ENCODE data around the gene SHLD3. TPM values are rescaled to one million over a fixed set of nuclear protein-coding genes. Genes with fewer than 3 reads are reported as not detected.
"Not testable (repeated sequence)": the region's sequence is repeated elsewhere in the genome, so short reads cannot be mapped to it uniquely, and the experiment has no call there.

SHLD3 gene
- total RNA-seq, 1 experiment from 2014 or later = 2.9 TPM

DNA sequence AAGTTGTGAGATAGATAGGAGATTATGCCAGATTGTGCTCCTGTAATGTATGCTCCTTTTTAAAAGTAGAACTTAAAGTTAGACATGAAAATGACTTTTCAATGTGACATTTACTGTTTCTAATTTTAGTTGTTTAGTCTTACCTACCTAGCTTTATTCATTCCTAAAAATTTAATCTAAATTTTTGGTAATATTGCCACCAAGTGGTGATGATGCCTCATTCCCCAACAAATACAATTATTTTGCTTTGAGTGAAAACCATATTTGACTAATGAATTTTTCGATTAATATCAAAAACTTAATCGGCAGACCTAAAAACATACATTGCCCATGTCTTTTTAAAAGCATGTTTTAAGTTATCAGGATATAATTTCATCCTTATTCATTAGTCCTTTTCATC lies 36.1 kb upstream of the SHLD3 start:
- Mint-ChIP-seq H3K36me3 (ENCODE audit: insufficient read depth in 1 of 3, low read depth in 3 of 3) (peaks cover 14 to 41% (median 28%) of the 10 kb centered on the region in 3 experiments; a peak in 5 of 7 replicates), H3K27me3 (ENCODE audit: low read depth) (no peaks in the 10 kb centered on the region), H3K9me3 (no peaks in the 10 kb centered on the region), H3K4me3 (no peak overlapping the region), H3K27ac (no peak overlapping the region), H3K4me1 (no peaks in the 10 kb centered on the region)
- H3K18ac ChIP-seq (ENCODE audit: insufficient read length, low read depth, low read length) = no peak overlapping the region
- H2BK5ac ChIP-seq (ENCODE audit: insufficient read length, low read length) = no peak overlapping the region
- H4K91ac ChIP-seq (ENCODE audit: insufficient read length, low read depth, low read length) = no peak overlapping the region
- H3K4me2 ChIP-seq (ENCODE audit: insufficient read depth, insufficient read length, low read length) = no peak overlapping the region
- H3K9ac ChIP-seq (ENCODE audit: extremely low read depth, insufficient read length, low read length) = no peak overlapping the region
- H2BK12ac ChIP-seq (ENCODE audit: insufficient read length, low read depth, low read length) = no peak overlapping the region
- H3K9me3 ChIP-seq (ENCODE audit: control insufficient read depth, low read depth, low read length) = no peaks in the 10 kb centered on the region
- no peak overlapping the region for H4K5ac ChIP-seq (ENCODE audit: insufficient read length, low read depth, low read length)
- no peak overlapping the region for H3K23ac ChIP-seq (ENCODE audit: insufficient read length, low read depth, low read length)
- H3K27me3 ChIP-seq (ENCODE audit: insufficient read depth, low read length) = no peaks in the 10 kb centered on the region
- no peaks in the 10 kb centered on the region for H3K23me2 ChIP-seq (ENCODE audit: insufficient read length, low read depth, low read length, poor library complexity, severe bottlenecking)
- DNase-seq = no peak
- no peak overlapping the region for H4K8ac ChIP-seq (replicated peaks; ENCODE audit: insufficient read length, low read depth, low read length)
- no peak overlapping the region for H2BK120ac ChIP-seq (ENCODE audit: low read depth, low read length, poor library complexity, severe bottlenecking)
- H2AK5ac ChIP-seq (ENCODE audit: insufficient read length, low read length) = no peak overlapping the region
- no peak overlapping the region for H3K4ac ChIP-seq (ENCODE audit: low read depth, low read length)
- no peak overlapping the region for H2BK20ac ChIP-seq (ENCODE audit: low read depth, low read length, poor library complexity, severe bottlenecking)
- TF ChIP-seq, protein P1, sequence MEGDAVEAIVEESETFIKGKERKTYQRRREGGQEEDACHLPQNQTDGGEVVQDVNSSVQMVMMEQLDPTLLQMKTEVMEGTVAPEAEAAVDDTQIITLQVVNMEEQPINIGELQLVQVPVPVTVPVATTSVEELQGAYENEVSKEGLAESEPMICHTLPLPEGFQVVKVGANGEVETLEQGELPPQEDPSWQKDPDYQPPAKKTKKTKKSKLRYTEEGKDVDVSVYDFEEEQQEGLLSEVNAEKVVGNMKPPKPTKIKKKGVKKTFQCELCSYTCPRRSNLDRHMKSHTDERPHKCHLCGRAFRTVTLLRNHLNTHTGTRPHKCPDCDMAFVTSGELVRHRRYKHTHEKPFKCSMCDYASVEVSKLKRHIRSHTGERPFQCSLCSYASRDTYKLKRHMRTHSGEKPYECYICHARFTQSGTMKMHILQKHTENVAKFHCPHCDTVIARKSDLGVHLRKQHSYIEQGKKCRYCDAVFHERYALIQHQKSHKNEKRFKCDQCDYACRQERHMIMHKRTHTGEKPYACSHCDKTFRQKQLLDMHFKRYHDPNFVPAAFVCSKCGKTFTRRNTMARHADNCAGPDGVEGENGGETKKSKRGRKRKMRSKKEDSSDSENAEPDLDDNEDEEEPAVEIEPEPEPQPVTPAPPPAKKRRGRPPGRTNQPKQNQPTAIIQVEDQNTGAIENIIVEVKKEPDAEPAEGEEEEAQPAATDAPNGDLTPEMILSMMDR (conservative IDR thresholded peaks at IDR 0.05) = no peak; the same call in 2 of the 3 replicates
- no peak overlapping the region for H3K14ac ChIP-seq (ENCODE audit: insufficient read depth, low read length)
- WGBS (ENCODE audit: extremely low coverage, insufficient read length, low lambda C conversion rate) = no CpG with 5 or more reads among the region's 2 CpGs
- H3K56ac ChIP-seq (ENCODE audit: insufficient read length, low read depth, low read length) = no peak overlapping the region
- H3K79me1 ChIP-seq (ENCODE audit: insufficient read depth, low read depth, low read length, poor library complexity, severe bottlenecking) = no peaks in the 10 kb centered on the region
- H3K4me1 ChIP-seq (ENCODE audit: insufficient read depth, low read length) = no peaks in the 10 kb centered on the region
- H2BK15ac ChIP-seq (ENCODE audit: low read depth, low read length) = no peak overlapping the region
- no peaks in the 10 kb centered on the region for H4K20me1 ChIP-seq (ENCODE audit: control insufficient read depth, insufficient read depth, insufficient read length)
- no peak overlapping the region for H3K27ac ChIP-seq (ENCODE audit: insufficient read length, low read depth, low read length)
- no peaks in the 10 kb centered on the region for H3K79me2 ChIP-seq (ENCODE audit: insufficient read depth, low read length)
- H2AFZ ChIP-seq (ENCODE audit: low read length) = no peak overlapping the region
- no peak overlapping the region for H3T11ph ChIP-seq (ENCODE audit: low read length)

DNA sequence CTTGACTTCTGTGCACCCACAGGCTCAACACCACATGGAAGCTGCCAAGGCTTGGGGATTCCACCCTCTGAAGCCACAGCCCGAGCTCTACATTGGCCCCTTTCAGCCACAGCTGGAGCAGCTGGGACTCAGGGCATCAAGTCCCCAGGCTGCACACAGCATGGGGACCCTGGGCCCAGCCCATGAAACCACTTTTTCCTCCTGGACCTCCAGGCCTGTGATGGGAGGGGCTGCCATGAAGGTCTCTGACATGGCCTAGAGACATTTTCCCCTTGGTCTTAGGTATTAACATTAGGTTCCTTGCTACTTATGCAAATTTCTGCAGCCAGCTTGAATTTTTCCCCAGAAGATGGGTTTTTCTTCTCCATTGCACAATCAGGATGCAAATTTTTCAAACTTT lies 23.1 kb upstream of the SHLD3 start:
- not testable (repeated sequence) for H2AFZ ChIP-seq (ENCODE audit: low read length); H3K27me3 Mint-ChIP-seq (ENCODE audit: low read depth); H2BK12ac ChIP-seq (ENCODE audit: insufficient read length, low read depth, low read length); H3K27ac Mint-ChIP-seq; H2BK20ac ChIP-seq (ENCODE audit: low read depth, low read length, poor library complexity, severe bottlenecking); H4K91ac ChIP-seq (ENCODE audit: insufficient read length, low read depth, low read length); H4K5ac ChIP-seq (ENCODE audit: insufficient read length, low read depth, low read length); H3K27ac ChIP-seq (ENCODE audit: insufficient read length, low read depth, low read length); H3K18ac ChIP-seq (ENCODE audit: insufficient read length, low read depth, low read length); H4K8ac ChIP-seq (replicated peaks; ENCODE audit: insufficient read length, low read depth, low read length); H3K56ac ChIP-seq (ENCODE audit: insufficient read length, low read depth, low read length); H3K4me1 ChIP-seq (ENCODE audit: insufficient read depth, low read length); H4K20me1 ChIP-seq (ENCODE audit: control insufficient read depth, insufficient read depth, insufficient read length); H3K9me3 ChIP-seq (ENCODE audit: control insufficient read depth, low read depth, low read length); H2BK120ac ChIP-seq (ENCODE audit: low read depth, low read length, poor library complexity, severe bottlenecking); H3K27me3 ChIP-seq (ENCODE audit: insufficient read depth, low read length); H3K4ac ChIP-seq (ENCODE audit: low read depth, low read length); H2BK15ac ChIP-seq (ENCODE audit: low read depth, low read length); H3K4me1 Mint-ChIP-seq; H3K79me1 ChIP-seq (ENCODE audit: insufficient read depth, low read depth, low read length, poor library complexity, severe bottlenecking); H2AK5ac ChIP-seq (ENCODE audit: insufficient read length, low read length); H3K4me3 Mint-ChIP-seq; H3K23ac ChIP-seq (ENCODE audit: insufficient read length, low read depth, low read length); H2BK5ac ChIP-seq (ENCODE audit: insufficient read length, low read length); H3K4me2 ChIP-seq (ENCODE audit: insufficient read depth, insufficient read length, low read length); H3T11ph ChIP-seq (ENCODE audit: low read length); DNase-seq; H3K14ac ChIP-seq (ENCODE audit: insufficient read depth, low read length); H3K23me2 ChIP-seq (ENCODE audit: insufficient read length, low read depth, low read length, poor library complexity, severe bottlenecking); H3K79me2 ChIP-seq (ENCODE audit: insufficient read depth, low read length); H3K9ac ChIP-seq (ENCODE audit: extremely low read depth, insufficient read length, low read length)
- Mint-ChIP-seq H3K36me3 (ENCODE audit: insufficient read depth in 1 of 3, low read depth in 3 of 3) (peaks cover 48 to 66% (median 61%) of the 10 kb centered on the region in 3 experiments), H3K9me3 (peaks cover 17 to 26% of the 10 kb centered on the region in 2 experiments)
- no CpG with 5 or more reads among the region's 1 CpG for WGBS (ENCODE audit: extremely low coverage, insufficient read length, low lambda C conversion rate)
